ENCODE data around the gene KATNAL1.

- no peak for TF ChIP-seq CTCF (IDR thresholded peaks at IDR 0.05)
- TF ChIP-seq KAT7 (CRISPR knock-in tag; IDR thresholded peaks at IDR 0.05; ENCODE audit: borderline replicate concordance) = no peak
- TF ChIP-seq TEAD1 (CRISPR knock-in tag; IDR thresholded peaks at IDR 0.05) = no peak
- TF ChIP-seq, protein P1, sequence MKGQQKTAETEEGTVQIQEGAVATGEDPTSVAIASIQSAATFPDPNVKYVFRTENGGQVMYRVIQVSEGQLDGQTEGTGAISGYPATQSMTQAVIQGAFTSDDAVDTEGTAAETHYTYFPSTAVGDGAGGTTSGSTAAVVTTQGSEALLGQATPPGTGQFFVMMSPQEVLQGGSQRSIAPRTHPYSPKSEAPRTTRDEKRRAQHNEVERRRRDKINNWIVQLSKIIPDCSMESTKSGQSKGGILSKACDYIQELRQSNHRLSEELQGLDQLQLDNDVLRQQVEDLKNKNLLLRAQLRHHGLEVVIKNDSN (CRISPR knock-in tag; IDR thresholded peaks at IDR 0.05) = no peak
- no peak for TF ChIP-seq ZNF232 (CRISPR knock-in tag; IDR thresholded peaks at IDR 0.05)
- TF ChIP-seq, protein P2, sequence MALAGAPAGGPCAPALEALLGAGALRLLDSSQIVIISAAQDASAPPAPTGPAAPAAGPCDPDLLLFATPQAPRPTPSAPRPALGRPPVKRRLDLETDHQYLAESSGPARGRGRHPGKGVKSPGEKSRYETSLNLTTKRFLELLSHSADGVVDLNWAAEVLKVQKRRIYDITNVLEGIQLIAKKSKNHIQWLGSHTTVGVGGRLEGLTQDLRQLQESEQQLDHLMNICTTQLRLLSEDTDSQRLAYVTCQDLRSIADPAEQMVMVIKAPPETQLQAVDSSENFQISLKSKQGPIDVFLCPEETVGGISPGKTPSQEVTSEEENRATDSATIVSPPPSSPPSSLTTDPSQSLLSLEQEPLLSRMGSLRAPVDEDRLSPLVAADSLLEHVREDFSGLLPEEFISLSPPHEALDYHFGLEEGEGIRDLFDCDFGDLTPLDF (CRISPR knock-in tag; IDR thresholded peaks at IDR 0.05) = no peak
These were observed 18.3 kb upstream of the KATNAL1 start for GRCh38 chr13:30325668-30326067.

Measured in WTC11 (cell line).